SK-N-SH treated with all-trans-retinoic acid at 6 μM for 48 hours (cell line): ENCODE results near the gene TMC5.

Experiments used
- ATAC-seq: fragments of 200-7000 bp; cut with Tn5 transposase; 3 replicates; pipeline ENCODE4 v1.9.1; 2020; ENCODE audit warnings: mild to moderate bottlenecking, moderate library complexity
- ARNTL ChIP-seq: fragments of 450-650 bp; formaldehyde crosslinking; IDR thresholded peaks from 2 replicates; pipeline ENCODE4 v1.5.0; 2020; ENCODE audit warnings: low read depth, mild to moderate bottlenecking, moderate library complexity, borderline replicate concordance
- BACH2 ChIP-seq: fragments of 250-450 bp; sonication (Bioruptor Pico); IDR thresholded peaks from 2 replicates; pipeline ENCODE4 v1.9.0; 2021; ENCODE audit warnings: mild to moderate bottlenecking, borderline replicate concordance
- CSDC2 ChIP-seq: fragments of 250-450 bp; sonication (Bioruptor Pico); IDR thresholded peaks from 2 replicates; pipeline ENCODE4 v1.5.0; 2020; ENCODE audit warnings: mild to moderate bottlenecking, moderate library complexity
- CSRNP3 ChIP-seq: fragments of 250-450 bp; sonication (Bioruptor Pico); IDR thresholded peaks from 2 replicates; pipeline ENCODE4 v1.5.1; 2021; ENCODE audit warnings: mild to moderate bottlenecking, moderate library complexity
- ESRRG ChIP-seq: fragments of 250-450 bp; sonication (Bioruptor Pico); IDR thresholded peaks from 2 replicates; pipeline ENCODE4 v1.6.1; 2021; ENCODE audit warnings: mild to moderate bottlenecking
- GLIS3 ChIP-seq: fragments of 250-450 bp; sonication (Bioruptor Pico); IDR thresholded peaks from 2 replicates; pipeline ENCODE4 v1.5.0; 2020; ENCODE audit warnings: mild to moderate bottlenecking, moderate library complexity
- ISL1 ChIP-seq: fragments of 250-450 bp; sonication (Bioruptor Pico); IDR thresholded peaks from 2 replicates; pipeline ENCODE4 v2.1.2; 2022; ENCODE audit warnings: mild to moderate bottlenecking, moderate library complexity
- OSR1 ChIP-seq: fragments of 250-450 bp; sonication (Bioruptor Pico); IDR thresholded peaks from 2 replicates; pipeline ENCODE4 v1.8.0; 2022; ENCODE audit warnings: moderate library complexity, mild to moderate bottlenecking, inconsistent platforms
- PATZ1 ChIP-seq: fragments of 250-450 bp; sonication (Bioruptor Pico); IDR thresholded peaks from 2 replicates; pipeline ENCODE4 v1.8.0; 2020; ENCODE audit warnings: mild to moderate bottlenecking, moderate library complexity, borderline replicate concordance
- RARB ChIP-seq: fragments of 250-450 bp; sonication (Bioruptor Pico); IDR thresholded peaks from 2 replicates; pipeline ENCODE4 v1.8.0; 2021; ENCODE audit warnings: mild to moderate bottlenecking, moderate library complexity
- SNAI2 ChIP-seq: fragments of 250-450 bp; sonication (Bioruptor Pico); IDR thresholded peaks from 2 replicates; pipeline ENCODE4 v1.5.0; 2020; ENCODE audit warnings: mild to moderate bottlenecking, moderate library complexity
- TCF4 ChIP-seq: fragments of 250-450 bp; sonication (Bioruptor Pico); IDR thresholded peaks from 2 replicates; pipeline ENCODE4 v1.8.0; 2021; ENCODE audit warnings: mild to moderate bottlenecking, moderate library complexity, borderline replicate concordance
- TOX ChIP-seq: fragments of 250-450 bp; sonication (Bioruptor Pico); IDR thresholded peaks from 2 replicates; pipeline ENCODE4 v1.8.0; 2021; ENCODE audit warnings: mild to moderate bottlenecking, moderate library complexity, borderline replicate concordance
- ZC3H10 ChIP-seq: fragments of 250-450 bp; sonication (Bioruptor Pico); IDR thresholded peaks from 2 replicates; pipeline ENCODE4 v1.5.1; 2021; ENCODE audit warnings: mild to moderate bottlenecking, moderate library complexity
- ZFP3 ChIP-seq: fragments of 250-450 bp; sonication (Bioruptor Pico); IDR thresholded peaks from 2 replicates; pipeline ENCODE4 v1.5.0; 2020; ENCODE audit warnings: mild to moderate bottlenecking, moderate library complexity
- ZFP30 ChIP-seq: fragments of 450-650 bp; formaldehyde crosslinking; IDR thresholded peaks from 2 replicates; pipeline ENCODE4 v1.5.0; 2022; ENCODE audit warnings: mild to moderate bottlenecking, moderate library complexity
- ZNF565 ChIP-seq: fragments of 450-650 bp; formaldehyde crosslinking; conservative IDR thresholded peaks from 2 replicates; pipeline ENCODE4 v1.5.0; 2020; ENCODE audit warnings: low read depth, mild to moderate bottlenecking, moderate library complexity
- ZNF70 ChIP-seq: fragments of 450-650 bp; formaldehyde crosslinking; IDR thresholded peaks from 2 replicates; pipeline ENCODE4 v1.5.0; 2020; ENCODE audit warnings: mild to moderate bottlenecking, moderate library complexity
- ZNF8 ChIP-seq: fragments of 450-650 bp; formaldehyde crosslinking; IDR thresholded peaks from 2 replicates; pipeline ENCODE4 v1.5.0; 2020; ENCODE audit warnings: mild to moderate bottlenecking, moderate library complexity
- TF ChIP-seq, protein P1 (sequence below): fragments of 250-450 bp; sonication (Bioruptor Pico); IDR thresholded peaks from 2 replicates; pipeline ENCODE4 v1.5.1; 2020; ENCODE audit warnings: low read depth, mild to moderate bottlenecking, moderate library complexity
- TF ChIP-seq, protein P2 (sequence below): fragments of 250-450 bp; sonication (Bioruptor Pico); IDR thresholded peaks from 2 replicates; pipeline ENCODE4 v1.8.0; 2021; ENCODE audit warnings: low read depth, mild to moderate bottlenecking, moderate library complexity, borderline replicate concordance

TMC5 gene

GRCh38 chr16:19443659-19444058 is 26.0 kb downstream of the TMC5 start (continued):
- TF ChIP-seq CSRNP3 (CRISPR knock-in tag) (no peak), ZNF565 (CRISPR knock-in tag) (no peak), TOX (CRISPR knock-in tag) (no peak), ZC3H10 (no peak), ZNF8 (CRISPR knock-in tag) (no peak), ZFP3 (CRISPR knock-in tag) (no peak), TCF4 (CRISPR knock-in tag) (no peak), ESRRG (CRISPR knock-in tag) (no peak), ZNF70 (CRISPR knock-in tag) (no peak)
- TF ChIP-seq, protein P1, sequence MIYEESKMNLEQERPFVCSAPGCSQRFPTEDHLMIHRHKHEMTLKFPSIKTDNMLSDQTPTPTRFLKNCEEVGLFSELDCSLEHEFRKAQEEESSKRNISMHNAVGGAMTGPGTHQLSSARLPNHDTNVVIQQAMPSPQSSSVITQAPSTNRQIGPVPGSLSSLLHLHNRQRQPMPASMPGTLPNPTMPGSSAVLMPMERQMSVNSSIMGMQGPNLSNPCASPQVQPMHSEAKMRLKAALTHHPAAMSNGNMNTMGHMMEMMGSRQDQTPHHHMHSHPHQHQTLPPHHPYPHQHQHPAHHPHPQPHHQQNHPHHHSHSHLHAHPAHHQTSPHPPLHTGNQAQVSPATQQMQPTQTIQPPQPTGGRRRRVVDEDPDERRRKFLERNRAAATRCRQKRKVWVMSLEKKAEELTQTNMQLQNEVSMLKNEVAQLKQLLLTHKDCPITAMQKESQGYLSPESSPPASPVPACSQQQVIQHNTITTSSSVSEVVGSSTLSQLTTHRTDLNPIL, result no peak

DNA sequence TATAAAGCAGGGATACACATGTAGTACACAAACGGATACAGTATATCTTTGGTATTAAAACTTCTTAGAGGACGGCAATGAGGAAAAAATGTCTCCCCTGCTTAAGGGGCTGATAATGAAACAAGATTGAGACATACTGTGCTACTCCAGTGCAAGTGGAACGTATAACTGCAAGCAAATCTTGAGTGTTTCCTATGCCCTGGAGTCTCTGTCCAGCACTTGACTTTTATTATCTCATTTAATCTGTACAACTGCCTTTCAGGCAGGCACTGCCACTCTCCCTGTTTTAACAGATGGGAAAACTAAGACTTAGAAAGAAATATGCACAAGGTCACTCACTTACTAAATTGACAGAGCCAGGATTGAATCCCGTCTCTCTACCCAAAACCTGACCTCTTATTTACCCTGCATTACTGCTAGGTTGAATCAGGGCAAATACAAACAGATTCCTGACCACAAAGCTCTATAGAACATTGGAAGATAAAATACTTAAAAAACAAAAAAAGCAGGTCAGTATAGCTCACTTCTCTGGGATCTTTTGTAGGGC is 28.7 kb downstream of the TMC5 start:
- no peak for ATAC-seq
- TF ChIP-seq RARB (CRISPR knock-in tag) (no peak), ZNF8 (CRISPR knock-in tag) (no peak), GLIS3 (CRISPR knock-in tag) (no peak), SNAI2 (CRISPR knock-in tag) (no peak), ZNF565 (CRISPR knock-in tag) (no peak), BACH2 (no peak)
- TF ChIP-seq, protein P2, sequence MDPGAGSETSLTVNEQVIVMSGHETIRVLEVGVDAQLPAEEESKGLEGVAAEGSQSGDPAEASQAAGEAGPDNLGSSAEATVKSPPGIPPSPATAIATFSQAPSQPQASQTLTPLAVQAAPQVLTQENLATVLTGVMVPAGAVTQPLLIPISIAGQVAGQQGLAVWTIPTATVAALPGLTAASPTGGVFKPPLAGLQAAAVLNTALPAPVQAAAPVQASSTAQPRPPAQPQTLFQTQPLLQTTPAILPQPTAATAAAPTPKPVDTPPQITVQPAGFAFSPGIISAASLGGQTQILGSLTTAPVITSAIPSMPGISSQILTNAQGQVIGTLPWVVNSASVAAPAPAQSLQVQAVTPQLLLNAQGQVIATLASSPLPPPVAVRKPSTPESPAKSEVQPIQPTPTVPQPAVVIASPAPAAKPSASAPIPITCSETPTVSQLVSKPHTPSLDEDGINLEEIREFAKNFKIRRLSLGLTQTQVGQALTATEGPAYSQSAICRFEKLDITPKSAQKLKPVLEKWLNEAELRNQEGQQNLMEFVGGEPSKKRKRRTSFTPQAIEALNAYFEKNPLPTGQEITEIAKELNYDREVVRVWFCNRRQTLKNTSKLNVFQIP (CRISPR knock-in tag), result no peak

GRCh38 chr16:19446886-19447285 is 29.2 kb downstream of the TMC5 start:
- no peak for ATAC-seq
- TF ChIP-seq TCF4 (CRISPR knock-in tag), result no peak
- no peak for TF ChIP-seq SNAI2 (CRISPR knock-in tag)
- no peak for TF ChIP-seq PATZ1 (CRISPR knock-in tag)
- no peak for TF ChIP-seq GLIS3 (CRISPR knock-in tag)

DNA sequence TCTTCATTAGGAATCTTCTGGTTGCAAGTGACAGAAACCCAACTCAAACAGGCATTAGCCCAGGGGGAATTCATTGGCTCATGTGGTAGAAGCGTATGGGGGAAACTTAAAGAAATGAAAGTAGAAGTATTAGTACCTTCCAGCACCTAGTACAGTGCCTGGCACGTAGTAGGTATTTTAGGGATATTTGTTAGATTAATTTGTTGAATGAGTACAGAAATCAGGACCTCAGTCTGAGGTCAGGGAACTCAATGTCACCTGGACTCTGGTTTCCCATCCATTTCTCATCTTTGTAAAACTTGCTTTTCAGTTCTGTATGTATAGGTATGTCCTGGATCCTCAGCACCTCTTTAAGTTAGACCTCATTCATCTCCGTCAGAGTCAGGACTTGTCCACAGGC is 32.5 kb downstream of the TMC5 start:
- TF ChIP-seq, protein P2 (CRISPR knock-in tag), result no peak
- no peak for TF ChIP-seq OSR1 (CRISPR knock-in tag)
- TF ChIP-seq GLIS3 (CRISPR knock-in tag), result no peak
- no peak for TF ChIP-seq ZFP30
- TF ChIP-seq, protein P1, result no peak
- no peak for TF ChIP-seq ZC3H10
- no peak for TF ChIP-seq CSDC2 (CRISPR knock-in tag)
- no peak for TF ChIP-seq ARNTL
- TF ChIP-seq ISL1 (CRISPR knock-in tag), result no peak
- TF ChIP-seq, all 23 proteins: peak for 0
- no peak for ATAC-seq
